ENCODE results near the gene EFTUD2.

The EFTUD2 gene

GRCh38 chr17:44905006-44906000, 6.1 kb upstream of the EFTUD2 start:
- DNase-seq (ENCODE audit: low read depth), result no peak
- H3K4me3 ChIP-seq (ENCODE audit: low read depth, low read length), result no peak overlapping the region
- TF ChIP-seq CTCF (IDR thresholded peaks at IDR 0.05; ENCODE audit: low read depth, low read length, missing control alignments), result no peak

- no peak for DNase-seq (ENCODE audit: low read depth)
- TF ChIP-seq CTCF (IDR thresholded peaks at IDR 0.05; ENCODE audit: low read depth, low read length, missing control alignments), result no peak
- H3K4me3 ChIP-seq (ENCODE audit: low read depth, low read length), result no peak overlapping the region
These were observed 5.0 kb upstream of the EFTUD2 start for GRCh38 chr17:44904001-44904984.

DNA sequence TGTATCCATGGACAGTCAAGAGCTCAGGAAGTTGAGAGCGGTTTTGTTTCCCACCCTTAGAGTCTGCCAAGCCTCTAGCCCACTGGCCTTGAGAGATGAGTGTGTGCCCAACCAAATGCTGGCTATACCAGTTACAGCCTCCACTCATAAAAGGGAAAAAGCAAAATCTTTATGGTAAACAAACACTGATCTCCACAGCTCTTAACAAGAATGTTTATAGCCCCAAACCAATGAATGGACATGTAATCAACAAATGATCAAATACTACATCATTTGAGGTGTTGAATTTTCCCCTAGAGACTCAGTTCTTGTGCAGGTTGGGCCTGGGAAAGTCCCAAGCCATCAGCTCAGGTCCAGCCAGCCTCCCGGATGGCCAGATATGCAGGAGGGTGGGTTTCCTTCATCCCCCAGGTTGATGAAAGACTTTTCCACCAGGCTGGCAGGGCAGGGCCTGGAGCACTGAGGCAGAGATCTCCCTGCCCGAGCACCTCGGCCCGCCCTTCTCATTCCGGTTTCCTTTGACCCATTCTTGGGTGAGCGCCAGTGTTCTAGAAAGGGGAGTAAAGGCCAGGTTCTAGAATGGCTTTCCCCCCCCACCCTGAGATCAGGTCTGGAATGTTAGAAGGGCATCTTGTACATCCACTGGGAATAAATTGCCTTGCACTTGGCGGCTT, 3.9 kb upstream of the EFTUD2 start:
- TF ChIP-seq CTCF (IDR thresholded peaks at IDR 0.05; ENCODE audit: low read depth, low read length, missing control alignments), result no peak
- DNase-seq (ENCODE audit: low read depth), result no peak
- no peak overlapping the region for H3K4me3 ChIP-seq (ENCODE audit: low read depth, low read length)

GRCh38 chr17:44902135-44902760, 3.0 kb upstream of the EFTUD2 start:
- no peak overlapping the region for H3K4me3 ChIP-seq (ENCODE audit: low read depth, low read length)
- DNase-seq (ENCODE audit: low read depth), result no peak
- TF ChIP-seq CTCF (IDR thresholded peaks at IDR 0.05; ENCODE audit: low read depth, low read length, missing control alignments), result no peak

DNA sequence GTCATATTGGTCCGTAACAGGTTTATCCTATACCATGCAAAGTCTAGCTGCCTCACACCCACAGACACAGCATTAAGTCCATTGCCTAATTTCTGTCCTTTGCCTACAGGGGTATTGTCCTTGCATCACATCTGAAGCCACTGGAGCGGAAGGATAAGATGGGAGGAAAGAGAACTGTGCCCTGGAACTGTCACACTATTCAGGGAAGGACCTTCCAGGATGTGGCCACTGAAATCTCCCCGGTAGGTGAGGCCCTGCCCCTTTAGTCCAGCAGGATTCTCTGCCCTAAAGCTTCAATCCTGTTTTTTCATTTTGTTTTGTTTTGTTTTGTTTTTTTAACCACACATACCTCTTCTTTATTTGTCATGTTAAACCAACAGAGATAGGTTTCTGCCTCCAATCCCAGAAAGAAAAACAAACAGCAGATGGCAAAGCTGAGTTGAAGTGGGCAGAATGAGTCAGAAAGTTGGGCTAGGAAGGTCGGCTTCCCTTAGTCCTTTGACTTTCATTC, 2.2 kb upstream of the EFTUD2 start:
- no peak overlapping the region for H3K4me3 ChIP-seq (ENCODE audit: low read depth, low read length)
- TF ChIP-seq CTCF (IDR thresholded peaks at IDR 0.05; ENCODE audit: low read depth, low read length, missing control alignments), result no peak
- no peak for DNase-seq (ENCODE audit: low read depth)

DNA sequence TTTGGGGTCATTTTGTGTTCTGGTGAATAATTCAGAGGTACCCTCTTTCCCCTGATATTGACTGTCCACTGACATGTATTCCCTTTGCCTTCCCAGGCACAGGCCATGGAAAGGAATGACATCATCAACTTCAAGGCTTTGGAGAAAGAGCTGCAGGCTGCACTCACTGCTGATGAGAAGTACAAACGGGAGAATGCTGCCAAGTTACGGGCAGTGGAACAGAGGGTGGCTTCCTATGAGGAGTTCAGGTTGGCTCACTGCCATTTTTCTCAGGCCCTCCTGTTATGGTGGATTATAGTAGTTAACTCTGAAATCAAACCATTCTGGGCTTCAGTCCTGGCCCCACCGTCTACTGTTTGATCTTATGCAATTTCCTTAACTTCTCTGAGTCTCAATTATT, 1.6 kb upstream of the EFTUD2 start:
- no peak for DNase-seq (ENCODE audit: low read depth)
- no peak overlapping the region for H3K4me3 ChIP-seq (ENCODE audit: low read depth, low read length)
- TF ChIP-seq CTCF (IDR thresholded peaks at IDR 0.05; ENCODE audit: low read depth, low read length, missing control alignments), result no peak
